HT1080 (cell line): ENCODE data around the gene CDH11. TPM values are rescaled to one million over a fixed set of nuclear protein-coding genes. Genes with fewer than 3 reads are reported as not detected.

Experiments used
- DNase-seq: peaks from one replicate; pipeline ENCODE4 v3.0.0-alpha.2; 2015; ENCODE audit warnings: low read depth
- polyA plus RNA-seq, 2 experiments: library from polyadenylated mRNA; depleted of rRNA; stranded (reverse); fragments of >200 nt; gene quantifications; 2 replicates each; pipeline ENCODE4 v1.2.3, GENCODE V29; 2015
- total RNA-seq: library from RNA; depleted of rRNA; stranded (reverse); fragments of >200 nt; shearing (Covaris generic); gene quantifications from 2 replicates; pipeline ENCODE4 v1.2.3, GENCODE V29; 2014; rRNA removed

Gene CDH11, protein sequence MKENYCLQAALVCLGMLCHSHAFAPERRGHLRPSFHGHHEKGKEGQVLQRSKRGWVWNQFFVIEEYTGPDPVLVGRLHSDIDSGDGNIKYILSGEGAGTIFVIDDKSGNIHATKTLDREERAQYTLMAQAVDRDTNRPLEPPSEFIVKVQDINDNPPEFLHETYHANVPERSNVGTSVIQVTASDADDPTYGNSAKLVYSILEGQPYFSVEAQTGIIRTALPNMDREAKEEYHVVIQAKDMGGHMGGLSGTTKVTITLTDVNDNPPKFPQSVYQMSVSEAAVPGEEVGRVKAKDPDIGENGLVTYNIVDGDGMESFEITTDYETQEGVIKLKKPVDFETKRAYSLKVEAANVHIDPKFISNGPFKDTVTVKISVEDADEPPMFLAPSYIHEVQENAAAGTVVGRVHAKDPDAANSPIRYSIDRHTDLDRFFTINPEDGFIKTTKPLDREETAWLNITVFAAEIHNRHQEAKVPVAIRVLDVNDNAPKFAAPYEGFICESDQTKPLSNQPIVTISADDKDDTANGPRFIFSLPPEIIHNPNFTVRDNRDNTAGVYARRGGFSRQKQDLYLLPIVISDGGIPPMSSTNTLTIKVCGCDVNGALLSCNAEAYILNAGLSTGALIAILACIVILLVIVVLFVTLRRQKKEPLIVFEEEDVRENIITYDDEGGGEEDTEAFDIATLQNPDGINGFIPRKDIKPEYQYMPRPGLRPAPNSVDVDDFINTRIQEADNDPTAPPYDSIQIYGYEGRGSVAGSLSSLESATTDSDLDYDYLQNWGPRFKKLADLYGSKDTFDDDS
- total RNA-seq: 4.2 TPM in 2 replicates
- polyA plus RNA-seq (2015; cell fraction: cytosol; rRNA removed): 42.4 and 70.5 TPM in 2 replicates
- polyA plus RNA-seq (2015; cell fraction: nucleus; rRNA removed): 103 and 106 TPM in 2 replicates

DNA sequence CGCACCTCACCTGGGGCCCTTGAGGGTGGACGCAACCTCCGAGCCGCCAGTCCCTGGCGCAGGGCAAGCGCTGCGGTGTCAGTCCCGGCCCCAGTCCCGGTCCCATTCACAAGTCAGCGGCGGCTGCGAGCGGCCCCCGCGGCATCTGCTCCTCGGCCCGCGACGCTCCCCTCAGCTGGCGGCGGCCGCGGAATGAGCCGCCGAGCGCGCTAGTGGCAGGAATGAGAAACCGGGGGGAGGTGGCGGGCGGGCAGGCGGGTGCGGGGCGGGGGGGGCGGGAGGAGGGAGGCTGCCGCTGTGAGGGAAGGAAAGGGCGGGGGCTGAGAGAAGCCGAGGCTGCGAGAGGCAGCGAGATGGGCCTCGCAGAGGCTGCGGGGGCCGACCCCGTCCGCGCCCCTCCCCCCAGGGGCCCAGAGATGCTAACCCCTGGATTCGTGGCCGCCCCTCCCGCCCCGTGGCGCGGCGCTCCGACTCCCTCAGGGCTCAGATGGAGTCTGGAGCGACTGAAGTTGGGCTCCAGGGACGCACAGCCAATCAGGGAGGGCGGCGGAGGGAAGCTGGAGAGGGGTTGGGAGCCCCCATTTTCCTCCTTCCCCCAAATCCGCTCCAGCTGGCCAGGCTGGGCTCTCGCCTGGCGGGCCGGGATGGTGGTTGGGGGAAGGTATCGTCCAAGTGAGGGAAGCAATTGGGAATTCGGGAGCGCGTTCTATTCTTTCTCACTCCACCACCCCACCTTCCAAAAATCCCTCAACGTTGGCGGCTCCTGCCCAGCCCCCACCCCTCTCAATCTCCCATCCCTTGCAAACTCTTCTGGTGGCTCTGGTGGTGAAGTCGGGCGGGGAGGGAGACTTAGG, at the start of gene CDH11:
Gene CDH11, minus strand, starts transcription at position 194 of the 854 bp plus-strand sequence. CDS start 117,194 bp downstream, outside the sequence.
- no peak for DNase-seq

DNA sequence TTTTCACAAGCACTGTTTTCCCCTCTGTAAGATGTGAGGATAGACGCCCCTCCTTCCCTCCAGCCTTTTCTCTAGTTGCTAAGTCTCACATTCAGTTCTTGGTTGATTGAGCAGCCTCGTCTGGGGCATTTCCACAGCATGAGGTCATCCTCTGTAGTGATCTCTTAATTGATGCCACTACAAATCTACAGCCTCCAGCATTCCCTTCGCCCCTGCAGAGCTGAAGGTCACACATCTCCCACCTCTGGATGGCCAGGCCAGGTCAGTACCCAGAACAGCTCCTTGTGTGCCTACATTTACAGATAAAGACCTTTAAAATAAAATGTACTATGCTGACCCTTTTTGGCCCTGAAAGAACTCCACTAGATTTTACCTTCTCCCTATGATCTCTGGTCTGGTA, 32.5 kb upstream of the CDH11 start:
- no peak for DNase-seq

DNA sequence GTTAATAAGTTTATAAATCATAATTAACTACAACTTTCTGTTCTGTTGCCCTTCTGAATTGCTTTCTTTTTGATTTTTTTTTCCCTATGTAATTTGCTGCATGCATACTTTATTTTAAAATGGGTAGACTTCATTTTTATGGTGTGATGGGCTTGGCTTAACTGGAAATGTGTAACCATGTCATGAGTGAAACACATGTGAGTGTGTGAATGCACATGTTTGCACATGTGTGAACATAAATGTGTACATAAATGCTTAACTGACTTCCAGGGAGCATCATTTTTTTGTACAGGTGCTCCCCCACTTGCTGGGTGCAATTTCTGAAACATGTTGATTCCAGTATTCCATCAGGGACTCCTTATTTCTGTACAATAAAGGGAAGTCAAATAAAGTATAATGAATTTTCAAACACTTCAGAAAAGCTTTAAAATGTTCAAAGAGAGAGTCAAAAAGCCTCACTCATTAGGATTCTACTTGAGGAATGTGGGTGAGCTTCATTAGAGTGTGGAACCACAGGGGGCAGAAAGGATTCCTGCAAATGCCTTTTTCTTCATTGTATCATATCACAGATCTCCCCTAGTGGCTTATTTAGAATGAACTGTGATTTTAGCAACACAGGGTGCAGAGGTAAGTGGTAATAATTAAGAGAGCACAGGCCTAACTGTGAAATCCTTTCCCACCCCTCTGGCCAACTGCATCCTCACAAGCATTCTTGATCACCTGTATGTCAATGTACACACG, 31.7 kb upstream of the CDH11 start:
- DNase-seq: no peak

DNA sequence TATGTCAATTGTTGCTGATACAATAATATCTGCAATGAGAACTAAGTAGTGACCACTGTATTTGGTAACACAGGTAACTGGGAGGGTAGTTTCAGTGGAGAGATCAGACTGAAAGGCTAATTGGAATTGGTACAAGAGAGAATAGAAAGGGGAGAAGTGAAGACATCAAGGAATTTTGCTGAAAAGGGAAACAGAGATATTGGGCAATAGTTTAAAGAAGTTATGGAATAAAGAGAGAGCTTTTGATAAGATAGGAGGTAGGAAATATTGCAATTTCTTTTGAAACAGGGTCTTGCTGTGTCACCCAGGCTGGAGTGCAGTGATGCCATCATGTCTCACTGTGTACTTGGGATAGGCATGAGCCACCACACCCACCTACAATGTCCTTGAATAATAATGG, 26.9 kb upstream of the CDH11 start:
- DNase-seq: no peak

DNA sequence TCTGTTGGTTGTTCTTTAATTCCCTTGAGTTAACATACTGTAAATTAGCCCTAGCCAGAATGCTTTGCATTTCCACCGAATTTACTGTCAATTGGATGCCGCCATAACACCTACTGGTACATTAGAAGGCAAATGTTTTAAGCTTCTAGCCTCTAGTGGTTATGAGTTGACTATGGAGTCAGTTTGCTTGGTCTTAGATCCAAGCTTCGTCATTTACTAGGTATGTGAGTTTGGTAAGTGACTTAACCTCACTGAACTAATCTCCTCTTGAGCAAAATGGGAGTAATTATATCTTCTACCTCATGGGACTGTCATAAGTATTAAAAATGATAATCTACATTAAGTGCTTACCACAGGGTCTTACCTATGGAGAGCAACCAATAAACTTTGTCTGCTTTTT, 20.4 kb upstream of the CDH11 start:
- no peak for DNase-seq

DNA sequence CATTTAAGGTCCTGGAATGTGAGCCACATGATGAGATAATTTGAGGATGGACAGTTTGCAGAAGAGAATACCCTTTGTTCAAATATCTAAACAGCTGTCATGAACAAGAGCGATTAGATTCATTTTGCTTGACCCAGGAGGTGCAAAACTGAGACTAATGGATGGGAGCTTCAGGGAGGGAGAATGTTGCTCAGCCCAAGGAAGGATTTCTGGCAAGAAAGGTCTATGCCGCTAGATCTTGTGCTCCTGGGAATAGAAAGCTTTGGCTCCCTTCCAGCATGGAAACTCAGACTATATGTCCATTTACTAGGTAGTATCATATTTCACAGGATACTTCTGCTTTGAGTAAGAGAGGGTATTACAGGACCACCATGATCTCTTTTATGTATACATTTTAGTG, 14.8 kb upstream of the CDH11 start:
- no peak for DNase-seq

DNA sequence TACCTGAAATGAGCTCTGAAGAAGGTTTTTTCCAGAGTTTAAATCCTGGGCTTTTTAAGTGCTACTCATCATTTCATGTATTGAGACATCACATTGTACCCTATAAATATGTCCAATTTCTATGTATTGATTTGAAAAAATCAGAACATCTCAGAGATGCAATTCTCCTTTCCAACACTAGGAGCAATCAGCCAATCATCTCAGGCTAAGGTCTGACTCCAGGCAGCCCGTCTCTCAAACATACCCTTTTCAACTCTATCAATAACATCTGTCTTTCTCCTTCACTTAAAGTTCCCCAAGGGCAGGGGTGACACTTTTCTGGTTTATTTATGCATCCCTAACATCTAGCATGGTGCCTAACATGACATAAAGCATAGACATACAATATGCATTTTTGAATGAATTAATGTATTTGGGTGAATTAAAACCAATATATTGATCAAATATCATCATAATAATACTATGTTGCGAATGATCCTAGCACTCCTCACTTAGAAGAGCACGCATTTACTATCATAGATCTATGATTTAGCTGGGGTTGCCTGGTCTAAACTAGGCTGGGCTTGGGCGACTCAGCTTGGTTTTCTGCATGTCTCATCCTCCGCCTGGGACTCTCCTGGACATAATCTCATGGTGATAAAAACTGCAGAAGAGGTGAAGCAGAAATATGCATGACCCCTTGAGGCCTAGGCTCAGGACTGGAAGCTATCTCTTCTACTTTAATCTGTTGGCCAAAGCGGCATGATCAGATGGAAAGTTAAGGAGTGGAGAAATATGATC, 5.2 kb upstream of the CDH11 start:
- DNase-seq: no peak

DNA sequence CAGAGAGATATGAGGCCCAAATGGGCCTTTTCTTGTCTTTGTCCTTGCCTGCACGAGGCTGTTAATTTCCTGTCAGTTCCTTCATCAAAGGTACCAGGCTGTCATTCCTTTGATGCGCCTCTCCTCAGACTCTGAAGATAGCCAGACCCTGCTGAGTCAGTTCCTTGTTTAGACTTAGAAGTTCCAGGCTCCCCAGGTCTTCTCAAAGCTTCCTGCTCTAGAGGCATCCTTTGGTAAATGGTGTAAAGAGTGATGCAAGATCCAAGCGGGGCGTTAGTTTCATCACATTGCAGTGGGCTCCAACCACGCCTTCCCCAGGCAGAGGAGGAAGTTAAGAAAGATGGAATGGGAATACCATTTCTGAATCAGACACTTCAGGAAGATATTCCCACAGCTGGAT, 4.0 kb upstream of the CDH11 start:
- DNase-seq: no peak

DNA sequence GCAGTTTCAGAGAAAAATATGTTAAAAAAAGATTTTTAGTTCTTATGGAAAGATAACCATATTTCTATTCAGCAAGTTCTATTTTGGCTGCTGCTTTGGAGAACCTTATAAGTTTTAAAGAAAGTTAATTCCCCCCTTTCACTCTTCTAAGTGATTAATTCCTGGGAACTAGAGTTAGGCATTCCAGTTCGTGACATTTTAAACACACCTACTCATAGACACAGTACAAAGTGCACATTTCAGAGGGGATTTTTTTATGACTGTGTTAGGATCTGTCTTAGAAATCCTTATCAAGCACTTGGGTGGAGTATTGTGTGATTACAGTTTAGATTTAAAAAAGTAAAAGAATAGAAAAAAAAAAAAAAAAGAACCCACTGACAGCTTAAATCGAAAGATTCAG, 3.5 kb upstream of the CDH11 start:
- no peak for DNase-seq

DNA sequence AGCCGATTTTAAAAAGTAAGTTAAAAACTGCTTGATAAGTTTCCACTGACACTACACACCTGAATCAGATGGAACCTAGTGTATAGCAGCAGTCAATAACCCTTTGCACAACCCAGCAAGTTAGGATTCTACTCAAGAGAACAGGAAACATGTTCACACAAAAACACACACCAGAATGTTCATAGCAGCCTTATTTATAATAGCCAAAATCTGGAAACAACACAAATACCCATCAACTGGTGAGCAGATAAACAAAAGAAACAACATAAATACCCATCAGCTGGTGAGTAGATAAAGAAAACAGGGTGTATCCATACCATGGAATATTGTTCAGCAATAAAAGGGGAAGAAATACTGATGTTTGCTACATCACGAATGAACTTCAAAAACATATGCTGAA, 2.7 kb upstream of the CDH11 start:
- no peak for DNase-seq

DNA sequence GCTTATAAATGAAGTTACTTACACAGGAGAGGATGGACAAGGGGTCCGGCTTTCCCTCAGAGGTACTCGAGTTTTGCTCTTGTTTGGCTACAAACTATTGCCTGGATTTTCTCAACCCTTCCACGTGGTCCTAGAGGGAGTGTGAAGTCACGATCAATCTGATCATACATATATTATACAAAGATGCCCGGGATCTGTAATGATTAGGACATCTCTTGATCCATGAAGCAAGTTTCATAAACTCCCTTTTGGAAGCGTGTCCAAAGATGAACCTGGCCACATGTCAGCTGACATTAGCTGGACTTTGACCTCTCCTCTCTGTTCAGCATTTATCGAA, 2.3 kb upstream of the CDH11 start:
- no peak for DNase-seq

DNA sequence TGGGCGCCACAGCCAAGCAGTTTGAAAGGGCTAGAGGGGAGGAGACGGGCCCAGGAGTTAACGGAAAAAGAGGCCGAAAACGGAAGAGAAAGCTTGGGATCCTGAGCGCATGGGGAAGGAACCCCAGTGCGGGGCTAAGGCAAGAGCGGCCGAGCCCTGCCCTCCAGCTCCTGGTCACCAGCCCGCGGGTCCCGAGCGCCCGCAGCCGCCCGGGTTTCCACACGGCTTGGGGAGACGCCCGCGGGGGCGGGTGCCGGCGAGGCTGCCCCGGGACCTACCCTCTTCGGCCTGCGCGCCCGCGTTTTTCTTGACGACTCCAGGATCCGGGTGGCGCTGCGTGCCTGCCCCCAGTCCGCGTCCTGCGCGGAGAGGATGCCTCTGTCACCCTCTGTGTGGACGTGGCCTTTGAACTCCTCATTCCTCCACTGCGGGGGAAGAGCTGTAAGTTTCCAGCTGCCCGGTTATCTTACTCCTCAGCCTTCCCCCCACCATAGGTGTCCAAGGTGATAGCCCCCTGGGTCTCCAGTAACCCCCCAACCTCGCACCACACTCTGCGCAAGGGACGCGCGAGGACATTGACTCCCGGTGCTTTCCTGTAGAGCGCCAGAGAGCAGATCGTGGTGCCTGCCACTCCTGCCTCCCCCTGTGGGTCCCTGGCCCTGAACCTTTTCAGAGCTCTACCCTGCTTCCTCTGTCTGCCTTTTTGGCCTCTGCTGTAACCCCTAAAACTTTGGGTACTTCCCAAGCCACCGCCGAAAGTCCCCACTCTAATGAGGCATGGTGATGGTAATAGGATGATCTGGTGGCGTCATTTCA, 1.7 kb upstream of the CDH11 start:
- no peak for DNase-seq

DNA sequence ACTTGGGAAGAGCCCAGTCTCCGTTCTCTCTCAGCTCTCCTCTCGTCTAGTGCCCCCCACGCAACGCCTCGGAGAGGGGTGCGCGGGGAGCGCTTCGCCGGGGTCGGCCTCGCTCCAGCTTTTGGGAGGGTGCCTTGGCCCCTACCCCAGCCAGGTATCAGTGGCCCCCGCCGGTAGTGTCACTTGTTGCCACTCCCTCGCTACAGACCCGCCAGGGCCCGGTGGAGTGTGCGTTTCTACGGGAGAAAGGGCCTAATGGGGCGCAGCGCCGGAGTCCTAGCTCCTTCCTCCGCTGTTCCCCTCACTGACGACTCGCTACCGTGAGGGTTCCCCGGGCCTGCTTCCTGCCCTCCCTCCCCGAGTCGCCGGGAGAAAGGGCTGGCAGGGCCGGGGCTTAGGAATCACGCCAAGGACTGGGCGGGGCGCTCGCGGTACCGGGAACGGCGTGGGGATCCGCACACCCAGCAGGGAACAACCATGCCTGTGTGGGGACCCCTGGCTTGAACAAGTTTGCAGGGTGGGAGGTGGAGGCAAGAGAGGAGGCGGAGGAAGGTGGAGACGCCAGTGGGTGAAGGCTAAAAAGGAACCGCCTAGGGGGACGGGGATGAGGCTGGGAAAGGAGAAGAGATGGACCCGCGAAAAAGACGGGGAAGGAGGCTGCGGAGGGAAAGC, 997 bp upstream of the CDH11 start:
- no peak for DNase-seq

DNA sequence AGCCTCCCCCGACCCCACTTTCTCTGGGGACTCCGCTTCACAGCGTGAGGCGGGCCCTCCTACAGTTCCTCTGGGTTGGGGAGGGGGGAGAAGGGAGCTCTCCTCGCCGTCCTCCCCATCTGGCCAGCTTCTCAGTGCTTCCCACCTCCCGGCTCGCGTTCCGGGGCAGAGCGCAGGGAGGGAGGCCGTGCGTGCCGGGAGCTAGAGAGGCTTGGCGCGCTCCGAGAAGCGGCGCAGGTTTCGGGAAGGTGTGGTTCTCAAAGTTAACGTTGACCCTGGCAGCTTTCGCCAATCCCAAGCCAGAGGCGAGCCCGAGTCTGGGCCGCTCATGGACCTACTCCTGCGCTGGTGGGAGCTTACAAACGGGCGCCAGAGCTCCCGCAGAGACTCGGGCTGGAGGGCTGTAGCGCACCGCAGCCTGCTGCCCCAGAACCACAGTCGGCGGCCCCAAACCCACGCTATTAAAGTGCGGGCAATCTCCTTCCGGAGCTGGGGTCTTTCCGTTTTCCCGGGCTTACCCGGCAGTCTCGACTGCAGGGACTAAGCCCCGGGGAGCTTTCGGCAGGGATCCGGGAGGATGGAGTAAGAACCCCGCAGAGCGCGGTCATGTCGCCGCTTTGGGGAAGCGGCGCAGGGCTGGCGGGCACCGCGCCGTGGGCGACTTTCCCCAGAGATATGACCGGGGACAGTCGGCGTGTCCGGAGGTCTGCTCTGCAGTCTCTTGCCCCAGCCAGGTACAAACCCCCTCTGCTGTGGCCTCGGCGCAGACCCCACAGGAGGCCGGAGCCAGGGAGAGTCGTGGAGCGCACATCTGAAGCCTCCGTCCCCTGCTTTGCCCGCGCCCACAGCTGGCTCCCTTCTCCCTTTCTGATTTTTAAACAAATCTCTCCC, 787 bp downstream of the CDH11 start:
- no peak for DNase-seq

DNA sequence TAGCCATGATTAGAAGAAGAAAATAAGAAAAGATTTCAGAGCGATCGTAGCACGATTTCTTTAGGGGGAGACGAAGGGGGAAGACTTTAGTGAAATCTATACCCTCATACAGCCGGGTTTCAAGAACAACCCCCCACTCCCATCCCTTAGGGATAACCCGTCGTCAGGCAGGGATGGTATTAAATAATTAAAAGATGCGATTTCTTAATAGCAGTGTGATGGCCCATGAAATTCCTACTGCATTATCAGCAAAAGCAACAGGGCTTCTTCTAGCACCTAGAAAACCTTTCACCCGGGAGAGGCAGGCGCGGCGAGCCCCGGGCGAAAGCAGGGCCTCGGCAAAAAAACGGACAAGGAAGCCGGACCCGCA, 1.4 kb downstream of the CDH11 start:
- DNase-seq: no peak

DNA sequence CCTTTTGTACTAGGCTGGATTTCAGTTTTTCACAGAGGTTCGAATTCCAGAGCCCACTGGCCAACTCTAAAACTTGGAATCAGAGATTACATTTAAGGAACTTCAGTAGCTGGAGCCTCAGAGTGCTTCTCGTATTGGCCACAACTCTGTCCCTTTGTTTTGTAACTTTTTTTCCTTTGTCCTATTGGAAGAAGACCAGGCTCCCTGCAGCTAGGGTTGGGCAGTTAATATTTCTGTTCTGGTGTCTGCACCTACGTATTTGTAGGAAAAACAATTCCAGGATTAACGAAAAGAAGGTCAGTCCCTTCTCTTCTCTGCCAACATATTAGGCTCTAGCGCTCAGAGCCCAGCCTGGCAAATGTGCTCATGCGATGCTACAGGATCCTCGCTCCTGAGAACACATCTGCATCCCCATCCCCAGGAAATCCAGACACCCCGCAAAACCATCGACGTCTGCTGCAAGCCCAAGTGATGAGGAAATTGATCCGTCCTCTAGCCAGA, 1.9 kb downstream of the CDH11 start:
- DNase-seq: no peak

DNA sequence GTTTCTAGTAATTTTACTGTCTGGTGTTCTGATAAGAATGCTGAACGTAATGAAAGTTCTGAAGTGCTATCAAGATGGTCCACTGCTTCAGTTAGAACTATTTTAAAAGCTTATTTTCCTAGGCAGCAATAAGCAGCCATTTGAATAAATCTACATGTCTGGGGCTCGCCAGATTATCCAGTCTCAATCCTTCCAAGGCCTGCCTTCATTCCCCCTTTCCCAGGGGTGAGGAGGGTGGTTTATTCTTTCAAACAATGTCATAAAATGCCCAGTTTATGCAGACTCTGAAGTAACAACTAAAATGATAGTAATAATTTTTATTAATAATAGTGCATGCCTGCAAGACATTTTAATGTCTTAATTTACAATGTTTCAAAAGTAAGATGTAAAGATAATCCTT, 2.4 kb downstream of the CDH11 start:
- no peak for DNase-seq

DNA sequence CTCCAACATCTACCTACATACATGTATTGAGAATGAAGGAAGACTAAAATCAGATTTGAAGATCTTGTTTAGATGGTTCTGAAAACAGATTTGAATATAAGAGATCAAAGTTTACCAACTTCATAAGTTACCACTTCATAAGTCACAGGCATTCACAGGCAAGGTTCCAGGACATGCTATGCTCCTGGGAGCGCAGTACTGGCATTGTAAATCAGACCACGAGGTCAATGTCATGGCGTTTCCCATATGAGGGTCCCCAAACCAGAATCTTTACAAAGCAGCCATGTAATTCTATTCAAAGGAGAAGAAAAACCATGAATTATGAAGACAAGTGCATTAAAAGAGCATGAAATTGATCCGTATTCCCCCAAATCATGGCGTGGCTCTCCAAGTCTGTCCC, 3.0 kb downstream of the CDH11 start:
- no peak for DNase-seq
